PC-3 (cell line): ENCODE data around the gene UBAP2. TPM values are rescaled to one million over a fixed set of nuclear protein-coding genes. Genes with fewer than 3 reads are reported as not detected.

Experiments
- ATAC-seq: fragments of 200-7000 bp; cut with Tn5 transposase; 2 replicates; pipeline ENCODE4 v1.9.1; 2020; ENCODE audit warnings: mild to moderate bottlenecking, moderate library complexity
- BruUV-seq: library from RNA; stranded (reverse); fragments of 400-500 nt; replicated peaks from 2 replicates; lab custom pipeline; 2021; lab: Mats Ljungman, UMichigan
- CTCF ChIA-PET: fragments of 300-600 bp; sonication (Branson Sonifier 250); formaldehyde crosslinking; loops from one replicate; lab custom pipeline; 2022; ENCODE audit warnings: antibody characterized with exemption; lab: Charles Lee
- POLR2A ChIA-PET: fragments of 300-600 bp; sonication (Branson Sonifier 250); formaldehyde crosslinking; loops from one replicate; lab custom pipeline; 2022; ENCODE audit warnings: antibody characterized with exemption; ENCODE audit not compliant: unreplicated experiment; lab: Charles Lee
- DNase-seq: peaks from one replicate; pipeline ENCODE4 v3.0.0-alpha.2; 2015
- H2AFZ ChIP-seq: fragments of 300-600 bp; sonication (generic); 2 replicates; pipeline ENCODE4 v1.6.0; 2016; ENCODE audit warnings: antibody characterized with exemption, low read length
- H3F3A ChIP-seq: fragments of 300-600 bp; sonication (generic); one replicate; pipeline ENCODE4 v1.6.0; 2017; ENCODE audit warnings: antibody characterized with exemption, low read length, control low read depth, mild to moderate bottlenecking; ENCODE audit not compliant: unreplicated experiment
- H3K27ac ChIP-seq: fragments of 300-600 bp; sonication (generic); 2 replicates; pipeline ENCODE4 v1.5.1; 2016; ENCODE audit warnings: mild to moderate bottlenecking, low read length
- H3K27me3 ChIP-seq: fragments of 300-600 bp; sonication (generic); 2 replicates; pipeline ENCODE4 v1.6.1; 2016; ENCODE audit warnings: low read length, mixed read lengths
- H3K36me3 ChIP-seq: fragments of 300-600 bp; sonication (generic); 2 replicates; pipeline ENCODE4 v1.6.1; 2016; ENCODE audit warnings: low read depth, mixed run types, low read length, mixed read lengths
- H3K4me1 ChIP-seq: fragments of 300-600 bp; sonication (generic); 2 replicates; pipeline ENCODE4 v1.5.1; 2016; ENCODE audit warnings: low read length; ENCODE audit not compliant: insufficient read depth
- H3K4me2 ChIP-seq: fragments of 300-600 bp; sonication (generic); 2 replicates; pipeline ENCODE4 v1.6.0; 2016; ENCODE audit warnings: low read length
- H3K4me3 ChIP-seq: fragments of 300-600 bp; sonication (generic); 2 replicates; pipeline ENCODE4 v1.5.1; 2016; ENCODE audit warnings: mild to moderate bottlenecking, low read length, mixed read lengths
- H3K79me2 ChIP-seq: fragments of 300-600 bp; sonication (generic); 2 replicates; pipeline ENCODE4 v1.6.1; 2017; ENCODE audit warnings: low read length, mixed read lengths
- H3K9ac ChIP-seq: fragments of 300-600 bp; sonication (generic); 2 replicates; pipeline ENCODE4 v1.6.0; 2016; ENCODE audit warnings: mild to moderate bottlenecking, low read length
- H3K9me2 ChIP-seq: fragments of 300-600 bp; sonication (generic); replicated peaks from 2 replicates; pipeline ENCODE4 v1.6.1; 2016; ENCODE audit warnings: mixed run types, low read length, mixed read lengths
- H3K9me3 ChIP-seq: fragments of 300-600 bp; sonication (generic); 2 replicates; pipeline ENCODE4 v1.6.1; 2016; ENCODE audit warnings: low read length, mixed read lengths
- H4K20me1 ChIP-seq: fragments of 300-600 bp; sonication (generic); 2 replicates; pipeline ENCODE4 v1.6.1; 2016; ENCODE audit warnings: low read length, mixed read lengths
- CTCF ChIP-seq: fragments of 300-600 bp; sonication (generic); conservative IDR thresholded peaks from 2 replicates; pipeline ENCODE4 v1.5.1; 2017; ENCODE audit warnings: antibody characterized with exemption, low read depth, mild to moderate bottlenecking, low read length
- EZH2 ChIP-seq: fragments of 300-600 bp; sonication (generic); IDR thresholded peaks from one replicate; pipeline ENCODE4 v1.6.1; 2017; ENCODE audit warnings: antibody characterized with exemption, mild to moderate bottlenecking, low read length; ENCODE audit not compliant: unreplicated experiment
- EZH2phosphoT487 ChIP-seq: fragments of 300-600 bp; sonication (generic); IDR thresholded peaks from 2 replicates; pipeline ENCODE4 v1.6.1; 2018; ENCODE audit warnings: mild to moderate bottlenecking, antibody characterized with exemption, low read length, borderline replicate concordance
- intact Hi-C: fragments of 100-400 bp; cut with micrococcal nuclease; formaldehyde crosslinking; loops from 2 replicates; pipeline ENCODE4 v1.9.0; 2023
- total RNA-seq: library from RNA; depleted of rRNA; stranded (reverse); fragments of >200 nt; gene quantifications from 2 replicates; pipeline ENCODE4 v1.2.3, GENCODE V29; 2014

UBAP2 gene
- total RNA-seq, 1 experiment from 2014 or later: 12.6 TPM

- ChIA-PET POLR2A (no interaction called here), CTCF (no interaction called here)
- no peaks in the 10 kb centered on the region for H3K9me2 ChIP-seq
- no peak overlapping the region for H2AFZ ChIP-seq
- no peak overlapping the region for H3K9ac ChIP-seq
- no peak overlapping the region for H3K4me2 ChIP-seq
- H3F3A ChIP-seq: no peaks in the 10 kb centered on the region
- H4K20me1 ChIP-seq: peaks cover 28% of the 10 kb centered on the region
- H3K27ac ChIP-seq: no peak overlapping the region
- TF ChIP-seq EZH2phosphoT487 (no peak), EZH2 (no peak), CTCF (no peak)
- DNase-seq (no peak), ATAC-seq (no peak)
- H3K79me2 ChIP-seq: peaks cover 99% of the 10 kb centered on the region
- H3K36me3 ChIP-seq: no peaks in the 10 kb centered on the region
- H3K9me3 ChIP-seq: no peaks in the 10 kb centered on the region
- no peaks in the 10 kb centered on the region for H3K27me3 ChIP-seq
- intact Hi-C loops: no loop called here
- peaks cover 8% of the 10 kb centered on the region; the same call in 1 of the 2 replicates for H3K4me1 ChIP-seq
- no peak overlapping the region for H3K4me3 ChIP-seq
- no TSS peak for BruUV-seq
Measured at GRCh38 chr9:33880211-33881089, 168.2 kb downstream of the UBAP2 start.

GRCh38 chr9:33878691-33879366 is 169.9 kb downstream of the UBAP2 start:
- no peaks in the 10 kb centered on the region for H3K36me3 ChIP-seq
- H3F3A ChIP-seq: no peaks in the 10 kb centered on the region
- no peaks in the 10 kb centered on the region for H3K27me3 ChIP-seq
- BruUV-seq: no TSS peak
- ATAC-seq (no peak), DNase-seq (no peak)
- H3K27ac ChIP-seq: no peak overlapping the region
- no peaks in the 10 kb centered on the region; the same call in 1 of the 2 replicates for H3K4me1 ChIP-seq
- no peak overlapping the region for H2AFZ ChIP-seq
- no peaks in the 10 kb centered on the region for H3K9me3 ChIP-seq
- TF ChIP-seq CTCF (no peak), EZH2phosphoT487 (no peak), EZH2 (no peak)
- POLR2A ChIA-PET: no interaction called here
- H3K79me2 ChIP-seq: peaks cover 98% of the 10 kb centered on the region
- CTCF ChIA-PET: no interaction called here
- H3K9me2 ChIP-seq: no peaks in the 10 kb centered on the region
- peaks cover 18% of the 10 kb centered on the region for H4K20me1 ChIP-seq
- H3K9ac ChIP-seq: no peak overlapping the region
- H3K4me2 ChIP-seq: no peak overlapping the region
- intact Hi-C loops: loop anchor here (1.0 kb wide), 1 partner anchor 13 kb away; no protein-coding TSS in a partner anchor
- H3K4me3 ChIP-seq: no peak overlapping the region
